Thoracic aorta (tissue), 2 donors: ENCODE measurements around the gene DNAJC11. TPM values are rescaled to one million over a fixed set of nuclear protein-coding genes. Genes with fewer than 3 reads are reported as not detected.

Experiments used
- ATAC-seq: fragments of 150-250 bp; one replicate; pipeline ENCODE4 v1.8.0; 2017; ENCODE audit warnings: low read depth; ENCODE audit not compliant: insufficient number of reproducible peaks, low FRiP score
- DNase-seq: peaks from one replicate; pipeline ENCODE4 v3.0.0-alpha.2; 2020; ENCODE audit warnings: low spot score
- H3K27ac ChIP-seq, 2 donors: fragments of 200-600 bp; sonication (generic); 1 replicate in 1 of 2; 2 replicates in 1 of 2; pipeline ENCODE4 v1.5.1; 2016; ENCODE audit warnings: mild to moderate bottlenecking in 2 of 2, moderate library complexity in 2 of 2
- H3K27me3 ChIP-seq: fragments of 200-600 bp; sonication (generic); replicated peaks from 2 replicates; pipeline ENCODE4 v1.6.0; 2016; ENCODE audit warnings: mild to moderate bottlenecking; ENCODE audit not compliant: insufficient read depth
- H3K36me3 ChIP-seq: fragments of 200-600 bp; sonication (generic); one replicate; pipeline ENCODE4 v1.5.1; 2016
- H3K4me1 ChIP-seq, 2 donors: fragments of 200-600 bp; sonication (generic); 1 replicate in 1 of 2; 2 replicates in 1 of 2; pipeline versions ENCODE4 v1.5.1 to v1.6.0; 2016; ENCODE audit warnings: low read depth in 2 of 2, mild to moderate bottlenecking in 1 of 2; ENCODE audit not compliant: control insufficient read depth in 1 of 2
- H3K4me3 ChIP-seq: fragments of 200-600 bp; sonication (generic); 2 replicates; pipeline ENCODE4 v1.5.1; 2016; ENCODE audit warnings: mild to moderate bottlenecking
- H3K9me3 ChIP-seq: fragments of 200-600 bp; sonication (generic); 2 replicates; pipeline ENCODE4 v1.5.1; 2016
- CTCF ChIP-seq: fragments of 200-600 bp; sonication (generic); IDR thresholded peaks from one replicate; pipeline ENCODE4 v1.5.1; 2019; ENCODE audit warnings: antibody characterized with exemption
- total RNA-seq, 2 donors: library from RNA; depleted of rRNA; stranded (reverse); fragments of >200 nt; gene quantifications; one replicate each; pipeline versions ENCODE4 v1.1.0 to v1.2.3, GENCODE V29; 2016

Gene DNAJC11
- total RNA-seq, 2 donors from 2014 or later, result 19.4 to 40.4 TPM

GRCh38 chr1:6597777-6598131 lies 103.9 kb downstream of the DNAJC11 start:
- no peak for DNase-seq
- TF ChIP-seq CTCF, result no peak
- Histone ChIP-seq H3K4me1 (peaks cover 43 to 59% of the 10 kb centered on the region in 2 donors), H3K27ac (peak overlapping the region; percentile 25 to 51), H3K4me3 (peak overlapping the region; percentile 93), H3K27me3 (no peaks in the 10 kb centered on the region), H3K9me3 (no peaks in the 10 kb centered on the region), H3K36me3 (peaks cover 60% of the 10 kb centered on the region)
- no peak for ATAC-seq

GRCh38 chr1:6596886-6597776 lies 104.5 kb downstream of the DNAJC11 start:
- no peaks in the 10 kb centered on the region for H3K9me3 ChIP-seq
- H3K4me3 ChIP-seq, result peak overlapping the region; percentile 93
- peaks cover 50 to 65% of the 10 kb centered on the region in 2 donors for H3K4me1 ChIP-seq
- ATAC-seq (no peak), DNase-seq (no peak)
- no peaks in the 10 kb centered on the region for H3K27me3 ChIP-seq
- TF ChIP-seq CTCF, result no peak
- H3K36me3 ChIP-seq, result peaks cover 64% of the 10 kb centered on the region
- H3K27ac ChIP-seq, result peak overlapping the region; percentile 25 to 51

GRCh38 chr1:6596351-6596750 lies 105.3 kb downstream of the DNAJC11 start:
- H3K4me1 ChIP-seq, result peaks cover 57 to 73% of the 10 kb centered on the region in 2 donors
- ATAC-seq, result no peak
- peak overlapping the region; percentile 31 to 51 for H3K27ac ChIP-seq
- H3K36me3 ChIP-seq, result peaks cover 64% of the 10 kb centered on the region
- peak overlapping the region; percentile 93 for H3K4me3 ChIP-seq
- no peak for TF ChIP-seq CTCF
- no peak for DNase-seq
- H3K27me3 ChIP-seq, result no peaks in the 10 kb centered on the region
- H3K9me3 ChIP-seq, result no peaks in the 10 kb centered on the region

GRCh38 chr1:6594977-6595740 lies 106.5 kb downstream of the DNAJC11 start:
- TF ChIP-seq CTCF, result no peak
- Histone ChIP-seq H3K4me3 (no peak overlapping the region), H3K27ac (peak overlapping the region in 1 of 2 donors; percentile 31), H3K27me3 (no peaks in the 10 kb centered on the region), H3K36me3 (peaks cover 68% of the 10 kb centered on the region), H3K9me3 (no peaks in the 10 kb centered on the region), H3K4me1 (peaks cover 65 to 85% of the 10 kb centered on the region in 2 donors)
- DNase-seq (no peak), ATAC-seq (no peak)

- DNase-seq (no peak), ATAC-seq (no peak)
- peaks cover 78% of the 10 kb centered on the region for H3K36me3 ChIP-seq
- H3K27ac ChIP-seq, result peak overlapping the region; percentile 82 to 90
- H3K4me1 ChIP-seq, result peaks cover 63 to 89% of the 10 kb centered on the region in 2 donors
- TF ChIP-seq CTCF, result no peak
- no peaks in the 10 kb centered on the region for H3K27me3 ChIP-seq
- no peak overlapping the region for H3K4me3 ChIP-seq
- no peaks in the 10 kb centered on the region for H3K9me3 ChIP-seq
Observed at GRCh38 chr1:6593810-6594209, 107.8 kb downstream of the DNAJC11 start.
